Fibroblast of lung (primary cell): ENCODE data around the gene FMNL2.

Source experiments
- CTCF ChIP-seq, 2 donors: IDR thresholded peaks in 1 of 2; conservative IDR thresholded peaks in 1 of 2; 1 replicate in 1 of 2; 2 replicates in 1 of 2; pipeline ENCODE4 v1.5.1; 2011 to 2012; ENCODE audit warnings: low read length in 2 of 2, control low read depth in 1 of 2, inconsistent platforms in 1 of 2, low read depth in 1 of 2, mild to moderate bottlenecking in 1 of 2
- EZH2 ChIP-seq: IDR thresholded peaks from 2 replicates; pipeline ENCODE4 v1.5.1; 2012; ENCODE audit warnings: low read length, control low read depth, mild to moderate bottlenecking; ENCODE audit errors: missing control alignments

- no peak for TF ChIP-seq CTCF (conservative IDR thresholded peaks at IDR 0.05 in 1 of 2, IDR thresholded peaks at IDR 0.05 in 1 of 2; ENCODE audit: low read depth in 1 of 2, low read length in 2 of 2)
- TF ChIP-seq EZH2, result no peak
These were observed 32.8 kb downstream of the FMNL2 start for GRCh38 chr2:152367547-152368390.
